ENCODE measurements around the gene SH2D6. TPM values are rescaled to one million over a fixed set of nuclear protein-coding genes. Genes with fewer than 3 reads are reported as not detected.

SH2D6 gene
- total and polyA plus RNA-seq, 11 donors: not detected

- DNase-seq (no peak), ATAC-seq (no peak)
- no peak for TF ChIP-seq POLR2A (IDR thresholded peaks at IDR 0.05)
- TF ChIP-seq CTCF (IDR thresholded peaks at IDR 0.05): no peak
- Histone ChIP-seq H3K4me1 (no peaks in the 10 kb centered on the region), H3K36me3 (no peaks in the 10 kb centered on the region), H3K27ac (no peak overlapping the region), H3K9me3 (no peaks in the 10 kb centered on the region), H3K27me3 (no peaks in the 10 kb centered on the region), H3K4me3 (no peak overlapping the region)
- intact Hi-C loops (cut with DNase I): no loop called here
- whole genome bisulfite sequencing, 4 donors: 91 to 97% (median 96%) methylated on average over 3 of the region's 3 CpGs
Observed at GRCh38 chr2:85485815-85486214, 67.3 kb downstream of the SH2D6 start.

Other genes starting within 250 kb of the SH2D6 start
- gene TGOLN2, start 90.7 kb upstream of the SH2D6 start, total RNA-seq: 100 to 1,000 TPM in 2 of 9 donors, 10 to 100 TPM in 7; 70.7 to 130 (median 83.5) TPM
- 10 to 100 TPM; 15.5 to 57.3 TPM for gene TGOLN2, start 90.7 kb upstream of the SH2D6 start, polyA plus RNA-seq
- gene RETSAT, start 64.2 kb upstream of the SH2D6 start, total RNA-seq: 10 to 100 TPM; 27.5 to 74.9 (median 50.9) TPM
- 10 to 100 TPM; 22.5 to 36.3 TPM for gene RETSAT, start 64.2 kb upstream of the SH2D6 start, polyA plus RNA-seq
- 10 to 100 TPM in 4 of 9 donors, 1 to 10 TPM in 5; 6.0 to 18.0 (median 9.5) TPM for gene ELMOD3, start 63.9 kb upstream of the SH2D6 start, total RNA-seq
- gene ELMOD3, start 63.9 kb upstream of the SH2D6 start, polyA plus RNA-seq: 10 to 100 TPM; 10.2 to 12.5 TPM
- gene CAPG, start 8.3 kb upstream of the SH2D6 start, total RNA-seq: 10 to 100 TPM in 3 of 9 donors, 1 to 10 TPM in 6; 2.8 to 91.6 (median 4.5) TPM
- gene CAPG, start 8.3 kb upstream of the SH2D6 start, polyA plus RNA-seq: 10 to 100 TPM in 1 of 2 donors, 1 to 10 TPM in 1; 2.9 to 15.6 TPM
- gene MAT2A, start 120.5 kb downstream of the SH2D6 start, total RNA-seq: 100 to 1,000 TPM in 7 of 9 donors, 10 to 100 TPM in 2; 66.0 to 218 (median 128) TPM
- gene MAT2A, start 120.5 kb downstream of the SH2D6 start, polyA plus RNA-seq: 100 to 1,000 TPM in 1 of 2 donors, 10 to 100 TPM in 1; 72.3 to 131 TPM
- 10 to 100 TPM; 13.2 to 30.7 (median 20.8) TPM for gene GGCX, start 142.8 kb downstream of the SH2D6 start, total RNA-seq
- 10 to 100 TPM; 12.6 to 28.7 TPM for gene GGCX, start 142.8 kb downstream of the SH2D6 start, polyA plus RNA-seq
- gene VAMP8, start 158.9 kb downstream of the SH2D6 start, total RNA-seq: 100 to 1,000 TPM in 1 of 9 donors, 10 to 100 TPM in 4, 1 to 10 TPM in 4; 5.4 to 103 (median 10.1) TPM
- 10 to 100 TPM; 13.8 to 21.7 TPM for gene VAMP8, start 158.9 kb downstream of the SH2D6 start, polyA plus RNA-seq
- gene VAMP5, start 165.7 kb downstream of the SH2D6 start, total RNA-seq: 100 to 1,000 TPM in 1 of 9 donors, 10 to 100 TPM in 8; 21.0 to 186 (median 36.6) TPM
- 10 to 100 TPM; 65.4 to 81.9 TPM for gene VAMP5, start 165.7 kb downstream of the SH2D6 start, polyA plus RNA-seq
- 100 to 1,000 TPM in 4 of 9 donors, 10 to 100 TPM in 5; 77.7 to 208 (median 92.0) TPM for gene RNF181, start 177.0 kb downstream of the SH2D6 start, total RNA-seq
- gene RNF181, start 177.0 kb downstream of the SH2D6 start, polyA plus RNA-seq: 100 to 1,000 TPM; 165 to 235 TPM
- 10 to 100 TPM in 5 of 9 donors, 1 to 10 TPM in 4; 6.4 to 20.8 (median 11.5) TPM for gene TMEM150A, start 184.0 kb downstream of the SH2D6 start, total RNA-seq
- 10 to 100 TPM; 10.5 to 14.1 TPM for gene TMEM150A, start 184.0 kb downstream of the SH2D6 start, polyA plus RNA-seq
- 10 to 100 TPM; 12.0 to 38.2 (median 29.1) TPM for gene C2orf68, start 193.4 kb downstream of the SH2D6 start, total RNA-seq
- 10 to 100 TPM; 14.3 to 37.3 TPM for gene C2orf68, start 193.4 kb downstream of the SH2D6 start, polyA plus RNA-seq
- 10 to 100 TPM; 26.0 to 55.6 (median 30.5) TPM for gene USP39, start 197.5 kb downstream of the SH2D6 start, total RNA-seq
- 10 to 100 TPM; 24.3 to 47.1 TPM for gene USP39, start 197.5 kb downstream of the SH2D6 start, polyA plus RNA-seq
- gene SFTPB, start 249.5 kb downstream of the SH2D6 start, total RNA-seq: under 1 TPM in 1 of 9 donors, not detected in 8; 0.23 TPM
- gene SFTPB, start 249.5 kb downstream of the SH2D6 start, polyA plus RNA-seq: under 1 TPM in 1 of 2 donors, not detected in 1; 0.83 TPM

Measured in heart left ventricle (tissue), 16 donors.